ENCODE measurements around the gene CRYBG3. TPM values are rescaled to one million over a fixed set of nuclear protein-coding genes. Genes with fewer than 3 reads are reported as not detected.

Gene CRYBG3
- total and polyA plus RNA-seq, 2 donors = 5.4 to 9.2 TPM

DNA sequence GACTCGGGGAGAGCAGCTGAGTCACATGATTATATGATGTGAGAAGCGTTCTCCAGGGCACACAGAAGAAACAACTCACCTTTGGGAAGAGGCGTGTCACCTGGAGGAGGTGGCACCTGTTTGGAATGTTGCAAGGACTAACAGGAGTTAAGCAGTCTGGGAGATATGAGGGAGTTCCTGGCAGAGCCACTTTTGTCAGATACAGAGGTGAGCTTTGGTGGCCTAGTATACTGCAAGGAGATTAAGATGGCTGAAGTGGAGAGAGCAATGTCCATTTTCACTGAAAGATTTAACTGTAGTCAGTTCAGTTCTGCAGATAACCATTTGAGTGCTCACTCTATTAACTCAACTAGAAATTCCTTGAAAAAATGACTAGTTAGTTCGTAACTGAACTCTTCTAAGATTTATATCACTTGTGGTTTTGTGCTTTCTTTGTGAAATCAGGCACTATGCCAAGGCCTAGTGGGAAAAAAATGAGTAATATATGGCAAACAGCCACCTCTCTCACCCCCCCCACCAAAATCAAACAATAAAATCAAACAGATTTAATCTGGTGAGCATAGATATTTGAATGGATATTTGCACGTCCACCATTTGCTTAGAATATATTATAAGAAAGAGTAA is 61.3 kb downstream of the CRYBG3 start:
- 46% methylated on average over 5 of the region's 5 CpGs for WGBS
- no peaks in the 10 kb centered on the region for H3K27me3 ChIP-seq (ENCODE audit: control insufficient read depth in 2 of 2, insufficient read depth in 1 of 2, low read length in 1 of 2)
- no peaks in the 10 kb centered on the region for H3K9me3 ChIP-seq (ENCODE audit: control insufficient read depth in 2 of 2, insufficient read depth in 1 of 2, low read length in 1 of 2)
- H3K36me3 ChIP-seq (ENCODE audit: control insufficient read depth in 2 of 2, insufficient read depth in 2 of 2, low read length in 1 of 2) = no peaks in the 10 kb centered on the region
- H3K27ac ChIP-seq (ENCODE audit: low read depth in 1 of 2, low read length in 1 of 2) = no peak overlapping the region
- H3K4me1 ChIP-seq (ENCODE audit: control insufficient read depth in 2 of 2, insufficient read depth in 2 of 2, low read length in 2 of 2) = no peaks in the 10 kb centered on the region
- H3K4me3 ChIP-seq (ENCODE audit: low read length in 2 of 2) = no peak overlapping the region
- no peak for DNase-seq (ENCODE audit: low read depth in 6 of 9, low spot score in 9 of 9)

GRCh38 chr3:97883736-97884135 is 61.9 kb downstream of the CRYBG3 start:
- Histone ChIP-seq H3K27ac (ENCODE audit: low read depth in 1 of 2, low read length in 1 of 2) (no peak overlapping the region), H3K27me3 (ENCODE audit: control insufficient read depth in 2 of 2, insufficient read depth in 1 of 2, low read length in 1 of 2) (no peaks in the 10 kb centered on the region), H3K4me3 (ENCODE audit: low read length in 2 of 2) (no peak overlapping the region), H3K4me1 (ENCODE audit: control insufficient read depth in 2 of 2, insufficient read depth in 2 of 2, low read length in 2 of 2) (no peaks in the 10 kb centered on the region), H3K36me3 (ENCODE audit: control insufficient read depth in 2 of 2, insufficient read depth in 2 of 2, low read length in 1 of 2) (no peaks in the 10 kb centered on the region), H3K9me3 (ENCODE audit: control insufficient read depth in 2 of 2, insufficient read depth in 1 of 2, low read length in 1 of 2) (no peaks in the 10 kb centered on the region)
- DNase-seq (ENCODE audit: low read depth in 6 of 9, low spot score in 9 of 9) = no peak
- 67% methylated on average over 4 of the region's 4 CpGs for WGBS

- Histone ChIP-seq H3K27me3 (ENCODE audit: control insufficient read depth in 2 of 2, insufficient read depth in 1 of 2, low read length in 1 of 2) (no peaks in the 10 kb centered on the region), H3K27ac (ENCODE audit: low read depth in 1 of 2, low read length in 1 of 2) (no peak overlapping the region), H3K4me3 (ENCODE audit: low read length in 2 of 2) (no peak overlapping the region), H3K9me3 (ENCODE audit: control insufficient read depth in 2 of 2, insufficient read depth in 1 of 2, low read length in 1 of 2) (no peaks in the 10 kb centered on the region), H3K4me1 (ENCODE audit: control insufficient read depth in 2 of 2, insufficient read depth in 2 of 2, low read length in 2 of 2) (no peaks in the 10 kb centered on the region), H3K36me3 (ENCODE audit: control insufficient read depth in 2 of 2, insufficient read depth in 2 of 2, low read length in 1 of 2) (no peaks in the 10 kb centered on the region)
- no peak for DNase-seq (ENCODE audit: low read depth in 6 of 9, low spot score in 9 of 9)
- 96% methylated on average over 2 of the region's 2 CpGs for WGBS
Observed at GRCh38 chr3:97884586-97885123, 62.8 kb downstream of the CRYBG3 start.

- H3K36me3 ChIP-seq (ENCODE audit: control insufficient read depth in 2 of 2, insufficient read depth in 2 of 2, low read length in 1 of 2) = no peaks in the 10 kb centered on the region
- no peaks in the 10 kb centered on the region for H3K9me3 ChIP-seq (ENCODE audit: control insufficient read depth in 2 of 2, insufficient read depth in 1 of 2, low read length in 1 of 2)
- H3K27me3 ChIP-seq (ENCODE audit: control insufficient read depth in 2 of 2, insufficient read depth in 1 of 2, low read length in 1 of 2) = no peaks in the 10 kb centered on the region
- DNase-seq (ENCODE audit: low read depth in 6 of 9, low spot score in 9 of 9) = no peak
- 93% methylated on average over 3 of the region's 3 CpGs for WGBS
- H3K4me1 ChIP-seq (ENCODE audit: control insufficient read depth in 2 of 2, insufficient read depth in 2 of 2, low read length in 2 of 2) = no peaks in the 10 kb centered on the region
- no peak overlapping the region for H3K4me3 ChIP-seq (ENCODE audit: low read length in 2 of 2)
- no peak overlapping the region for H3K27ac ChIP-seq (ENCODE audit: low read depth in 1 of 2, low read length in 1 of 2)
Observed at GRCh38 chr3:97885931-97886824, 64.4 kb downstream of the CRYBG3 start.

DNA sequence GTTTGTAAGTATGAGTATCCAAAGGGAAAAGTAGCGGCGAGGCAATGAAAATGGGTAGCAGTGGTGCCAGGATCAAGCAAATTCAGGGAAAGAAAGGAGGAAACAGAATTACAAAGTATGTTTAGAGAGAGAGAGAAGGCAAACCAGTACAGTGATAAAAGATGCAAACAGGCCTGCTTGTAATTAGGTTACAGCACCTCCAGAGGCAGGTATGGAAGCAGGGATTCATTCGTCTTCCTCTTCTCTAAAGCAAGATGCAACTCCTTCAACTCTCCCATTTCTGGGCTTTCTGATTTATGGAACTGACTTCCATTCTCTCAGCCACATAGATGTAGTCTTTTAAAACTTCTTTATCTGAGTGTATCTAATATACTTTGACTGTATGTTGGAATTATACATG is 68.0 kb downstream of the CRYBG3 start:
- H3K27me3 ChIP-seq (ENCODE audit: control insufficient read depth in 2 of 2, insufficient read depth in 1 of 2, low read length in 1 of 2) = no peaks in the 10 kb centered on the region
- no peaks in the 10 kb centered on the region for H3K9me3 ChIP-seq (ENCODE audit: control insufficient read depth in 2 of 2, insufficient read depth in 1 of 2, low read length in 1 of 2)
- no peak for DNase-seq (ENCODE audit: low read depth in 6 of 9, low spot score in 9 of 9)
- H3K4me3 ChIP-seq (ENCODE audit: low read length in 2 of 2) = no peak overlapping the region
- 96% methylated on average over 3 of the region's 3 CpGs for WGBS
- H3K4me1 ChIP-seq (ENCODE audit: control insufficient read depth in 2 of 2, insufficient read depth in 2 of 2, low read length in 2 of 2) = no peaks in the 10 kb centered on the region
- no peak overlapping the region for H3K27ac ChIP-seq (ENCODE audit: low read depth in 1 of 2, low read length in 1 of 2)
- no peaks in the 10 kb centered on the region for H3K36me3 ChIP-seq (ENCODE audit: control insufficient read depth in 2 of 2, insufficient read depth in 2 of 2, low read length in 1 of 2)

GRCh38 chr3:97892852-97893251 is 71.0 kb downstream of the CRYBG3 start:
- no peaks in the 10 kb centered on the region for H3K27me3 ChIP-seq (ENCODE audit: control insufficient read depth in 2 of 2, insufficient read depth in 1 of 2, low read length in 1 of 2)
- H3K9me3 ChIP-seq (ENCODE audit: control insufficient read depth in 2 of 2, insufficient read depth in 1 of 2, low read length in 1 of 2) = no peaks in the 10 kb centered on the region
- H3K4me1 ChIP-seq (ENCODE audit: control insufficient read depth in 2 of 2, insufficient read depth in 2 of 2, low read length in 2 of 2) = no peaks in the 10 kb centered on the region
- no peak for DNase-seq (ENCODE audit: low read depth in 6 of 9, low spot score in 9 of 9)
- no peak overlapping the region for H3K27ac ChIP-seq (ENCODE audit: low read depth in 1 of 2, low read length in 1 of 2)
- H3K36me3 ChIP-seq (ENCODE audit: control insufficient read depth in 2 of 2, insufficient read depth in 2 of 2, low read length in 1 of 2) = no peaks in the 10 kb centered on the region
- WGBS = 96% methylated on average over 1 of the region's 1 CpG
- H3K4me3 ChIP-seq (ENCODE audit: low read length in 2 of 2) = no peak overlapping the region

GRCh38 chr3:97895216-97895615 is 73.4 kb downstream of the CRYBG3 start:
- DNase-seq (ENCODE audit: low read depth in 6 of 9, low spot score in 9 of 9) = no peak
- Histone ChIP-seq H3K27ac (ENCODE audit: low read depth in 1 of 2, low read length in 1 of 2) (no peak overlapping the region), H3K4me3 (ENCODE audit: low read length in 2 of 2) (no peak overlapping the region), H3K4me1 (ENCODE audit: control insufficient read depth in 2 of 2, insufficient read depth in 2 of 2, low read length in 2 of 2) (no peaks in the 10 kb centered on the region), H3K9me3 (ENCODE audit: control insufficient read depth in 2 of 2, insufficient read depth in 1 of 2, low read length in 1 of 2) (no peaks in the 10 kb centered on the region), H3K27me3 (ENCODE audit: control insufficient read depth in 2 of 2, insufficient read depth in 1 of 2, low read length in 1 of 2) (no peaks in the 10 kb centered on the region), H3K36me3 (ENCODE audit: control insufficient read depth in 2 of 2, insufficient read depth in 2 of 2, low read length in 1 of 2) (no peaks in the 10 kb centered on the region)
- 80% methylated on average over 3 of the region's 3 CpGs for WGBS

DNA sequence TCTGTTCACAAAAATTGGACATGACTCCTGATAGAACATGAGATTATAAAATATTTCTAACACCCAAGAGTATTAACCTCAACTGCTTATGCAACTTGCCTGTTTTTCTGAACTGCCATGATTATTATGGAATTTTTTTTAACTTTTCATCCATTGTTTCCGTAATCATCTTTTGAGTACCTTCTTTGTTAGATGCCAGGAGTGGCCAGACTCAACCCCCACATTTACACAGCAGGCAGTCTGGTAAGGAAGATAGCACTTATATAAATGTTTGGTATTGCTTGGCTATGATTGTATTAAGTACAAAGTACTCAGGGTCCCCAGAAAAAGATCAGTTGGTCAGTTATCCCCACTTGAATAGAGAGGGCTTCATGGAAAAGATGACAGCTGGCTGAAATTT is 74.3 kb downstream of the CRYBG3 start:
- 96% methylated on average over 1 of the region's 1 CpG for WGBS
- Histone ChIP-seq H3K36me3 (ENCODE audit: control insufficient read depth in 2 of 2, insufficient read depth in 2 of 2, low read length in 1 of 2) (no peaks in the 10 kb centered on the region), H3K4me3 (ENCODE audit: low read length in 2 of 2) (no peak overlapping the region), H3K4me1 (ENCODE audit: control insufficient read depth in 2 of 2, insufficient read depth in 2 of 2, low read length in 2 of 2) (no peaks in the 10 kb centered on the region), H3K27ac (ENCODE audit: low read depth in 1 of 2, low read length in 1 of 2) (no peak overlapping the region), H3K9me3 (ENCODE audit: control insufficient read depth in 2 of 2, insufficient read depth in 1 of 2, low read length in 1 of 2) (no peaks in the 10 kb centered on the region), H3K27me3 (ENCODE audit: control insufficient read depth in 2 of 2, insufficient read depth in 1 of 2, low read length in 1 of 2) (no peaks in the 10 kb centered on the region)
- no peak for DNase-seq (ENCODE audit: low read depth in 6 of 9, low spot score in 9 of 9)

DNA sequence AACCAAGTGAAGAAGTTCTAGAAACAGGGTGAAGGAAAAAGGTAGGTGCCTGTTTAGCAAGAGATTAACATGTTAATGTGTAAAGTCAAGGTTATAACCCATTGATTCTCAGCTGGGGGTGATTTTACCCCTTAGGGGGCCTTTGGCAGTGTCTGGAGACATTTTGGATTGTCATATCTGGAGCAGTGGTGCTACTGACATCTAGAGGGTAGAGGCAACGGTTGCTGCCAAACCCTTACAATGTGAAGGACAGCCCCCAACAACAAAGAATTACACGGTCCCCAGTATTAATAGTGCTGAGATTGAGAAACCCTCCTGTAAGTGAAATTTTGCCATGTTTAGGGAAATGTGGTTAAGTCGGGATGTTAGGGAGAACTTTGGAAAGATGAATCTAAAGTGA is 74.7 kb downstream of the CRYBG3 start:
- no peaks in the 10 kb centered on the region for H3K27me3 ChIP-seq (ENCODE audit: control insufficient read depth in 2 of 2, insufficient read depth in 1 of 2, low read length in 1 of 2)
- no peaks in the 10 kb centered on the region for H3K9me3 ChIP-seq (ENCODE audit: control insufficient read depth in 2 of 2, insufficient read depth in 1 of 2, low read length in 1 of 2)
- no peak overlapping the region for H3K4me3 ChIP-seq (ENCODE audit: low read length in 2 of 2)
- H3K27ac ChIP-seq (ENCODE audit: low read depth in 1 of 2, low read length in 1 of 2) = no peak overlapping the region
- H3K4me1 ChIP-seq (ENCODE audit: control insufficient read depth in 2 of 2, insufficient read depth in 2 of 2, low read length in 2 of 2) = no peaks in the 10 kb centered on the region
- no peaks in the 10 kb centered on the region for H3K36me3 ChIP-seq (ENCODE audit: control insufficient read depth in 2 of 2, insufficient read depth in 2 of 2, low read length in 1 of 2)
- WGBS = 97% methylated on average over 3 of the region's 3 CpGs
- no peak for DNase-seq (ENCODE audit: low read depth in 6 of 9, low spot score in 9 of 9)

All from thymus (tissue), 11 donors.